ENCODE results near the gene DLGAP1.

DNA sequence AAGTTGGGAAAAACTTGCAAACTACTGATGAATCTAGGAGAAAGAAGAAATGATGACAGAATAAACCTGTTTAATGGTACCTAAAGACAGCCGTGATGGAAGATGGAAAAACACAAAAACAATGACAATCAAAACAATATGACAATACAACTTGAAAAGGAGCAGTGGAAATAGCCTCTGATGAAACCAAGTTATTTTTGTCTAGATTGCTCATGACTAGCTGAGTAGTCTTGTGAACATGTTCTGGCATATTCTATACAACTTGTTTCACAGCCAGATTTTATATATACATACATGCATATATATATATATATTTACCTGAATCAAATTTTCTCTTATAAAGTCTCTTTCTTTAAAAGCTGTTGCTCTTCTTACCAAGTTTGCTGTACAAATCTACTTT lies 566.0 kb downstream of the DLGAP1 start:
- TF ChIP-seq, protein P1, sequence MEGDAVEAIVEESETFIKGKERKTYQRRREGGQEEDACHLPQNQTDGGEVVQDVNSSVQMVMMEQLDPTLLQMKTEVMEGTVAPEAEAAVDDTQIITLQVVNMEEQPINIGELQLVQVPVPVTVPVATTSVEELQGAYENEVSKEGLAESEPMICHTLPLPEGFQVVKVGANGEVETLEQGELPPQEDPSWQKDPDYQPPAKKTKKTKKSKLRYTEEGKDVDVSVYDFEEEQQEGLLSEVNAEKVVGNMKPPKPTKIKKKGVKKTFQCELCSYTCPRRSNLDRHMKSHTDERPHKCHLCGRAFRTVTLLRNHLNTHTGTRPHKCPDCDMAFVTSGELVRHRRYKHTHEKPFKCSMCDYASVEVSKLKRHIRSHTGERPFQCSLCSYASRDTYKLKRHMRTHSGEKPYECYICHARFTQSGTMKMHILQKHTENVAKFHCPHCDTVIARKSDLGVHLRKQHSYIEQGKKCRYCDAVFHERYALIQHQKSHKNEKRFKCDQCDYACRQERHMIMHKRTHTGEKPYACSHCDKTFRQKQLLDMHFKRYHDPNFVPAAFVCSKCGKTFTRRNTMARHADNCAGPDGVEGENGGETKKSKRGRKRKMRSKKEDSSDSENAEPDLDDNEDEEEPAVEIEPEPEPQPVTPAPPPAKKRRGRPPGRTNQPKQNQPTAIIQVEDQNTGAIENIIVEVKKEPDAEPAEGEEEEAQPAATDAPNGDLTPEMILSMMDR (IDR thresholded peaks at IDR 0.05 in 4 of 5, conservative IDR thresholded peaks at IDR 0.05 in 1 of 5) = no peak
- TF ChIP-seq POLR2A (IDR thresholded peaks at IDR 0.05) = no peak
